DMS53 (cell line): ENCODE results near the gene CCR5AS.
A peak's percentile ranks its signal among the peaks of the same experiment; 100 is the strongest.
"Not testable (repeated sequence)": the region's sequence is repeated elsewhere in the genome, so short reads cannot be mapped to it uniquely, and the experiment has no call there.

Experiments
- DNase-seq: peaks from one replicate; lab custom pipeline; 2025; lab: John Stamatoyannopoulos, UW

The CCR5AS gene

DNA sequence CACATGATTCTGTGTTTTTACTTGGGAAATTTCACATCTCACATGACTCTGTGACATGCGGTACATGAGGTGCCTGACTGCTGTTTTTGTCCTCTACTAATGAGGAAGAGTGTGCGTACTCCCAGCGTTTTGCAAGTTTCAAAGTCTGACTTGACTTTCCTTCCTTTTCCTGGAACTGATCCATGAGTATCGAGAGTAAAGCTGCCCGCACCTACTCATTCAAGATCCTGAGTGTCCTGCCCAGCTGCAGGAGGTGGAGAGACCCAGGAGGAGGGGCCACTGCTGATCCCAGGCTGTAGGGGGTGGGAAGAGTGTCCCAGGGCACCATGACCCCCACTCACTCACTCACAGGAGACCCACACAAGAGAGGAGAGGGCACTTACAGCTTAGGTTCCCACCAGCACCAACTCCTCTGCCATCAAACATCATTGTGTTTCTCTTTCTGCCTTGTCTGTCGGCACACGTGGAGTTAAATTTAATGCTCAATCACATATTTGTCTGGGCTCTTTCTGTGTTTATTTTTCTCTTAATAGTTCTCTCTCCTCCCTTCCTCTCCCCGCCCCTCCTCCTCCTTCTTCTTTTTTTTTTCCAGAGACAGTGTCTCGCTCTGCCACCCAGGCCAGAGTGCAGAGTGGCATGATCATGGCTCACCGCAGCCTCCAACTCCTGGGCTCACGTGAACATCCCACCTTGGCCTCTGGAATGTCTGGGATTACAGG is 1.4 kb downstream of the CCR5AS start:
- peak; percentile 51 for DNase-seq

GRCh38 chr3:46402902-46403301 is 4.0 kb downstream of the CCR5AS start:
- DNase-seq: not testable (repeated sequence)

GRCh38 chr3:46401579-46401978 is 5.3 kb downstream of the CCR5AS start:
- no peak for DNase-seq

DNA sequence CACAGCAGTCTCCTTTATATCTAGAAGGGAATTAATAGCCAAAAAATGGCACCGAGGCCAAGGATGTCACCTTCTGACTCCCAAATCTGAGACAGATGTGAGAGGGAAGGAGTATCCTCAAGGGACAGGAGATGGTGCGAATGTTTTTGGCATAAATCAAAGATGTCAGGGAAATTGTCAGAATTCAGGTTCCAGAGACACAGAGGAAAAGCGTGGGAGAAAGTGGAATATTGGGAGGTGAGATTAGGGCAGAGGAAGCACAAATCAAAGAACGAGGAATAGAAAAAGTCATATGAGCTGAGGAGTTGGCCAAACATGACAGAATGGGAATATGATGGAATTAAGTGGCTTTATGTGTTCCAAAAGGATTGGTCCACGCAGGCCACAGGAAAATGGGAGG is 6.0 kb downstream of the CCR5AS start:
- no peak for DNase-seq

GRCh38 chr3:46400000-46400734 is 6.7 kb downstream of the CCR5AS start:
- DNase-seq: peak; percentile 38

DNA sequence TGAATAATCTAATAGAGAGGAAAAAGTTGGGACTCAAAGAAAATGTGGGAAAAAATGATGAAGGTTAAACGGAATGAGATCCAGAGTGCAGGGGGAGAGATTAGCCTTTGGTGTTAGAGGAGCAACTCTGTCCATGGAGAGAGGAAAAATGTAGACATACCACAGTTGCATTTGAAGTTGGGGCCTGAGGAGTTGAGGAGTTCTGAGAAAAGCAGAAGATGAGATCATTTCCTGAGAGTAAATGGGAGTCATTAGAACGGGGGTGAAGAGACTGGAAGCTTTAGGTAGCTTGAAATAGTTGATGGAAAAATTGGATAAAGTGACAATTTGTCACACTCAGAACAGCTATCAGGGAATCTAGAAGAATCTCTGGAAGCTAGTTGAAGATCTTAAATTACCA is 7.3 kb downstream of the CCR5AS start:
- no peak for DNase-seq

DNA sequence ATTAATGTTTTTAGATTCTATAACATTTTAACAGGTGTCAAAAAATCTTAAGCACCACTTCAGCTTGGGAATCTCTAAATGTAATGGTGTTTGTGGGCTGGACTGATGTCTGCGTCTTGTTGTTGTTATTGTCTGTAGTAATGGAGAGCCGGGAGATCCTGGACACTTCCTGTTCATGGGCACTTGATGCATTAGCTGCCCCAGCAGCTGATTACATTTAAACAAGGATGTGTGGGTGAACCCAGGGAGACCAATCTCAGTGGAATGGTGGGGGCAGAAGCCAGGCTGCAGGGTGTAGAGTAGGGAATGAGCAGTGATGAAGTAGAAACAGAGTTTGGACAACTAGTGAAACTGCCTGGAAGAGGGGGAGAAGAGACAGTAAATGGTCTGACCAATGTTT is 7.8 kb downstream of the CCR5AS start:
- peak; percentile 6 for DNase-seq

GRCh38 chr3:46398186-46398955 is 8.5 kb downstream of the CCR5AS start:
- DNase-seq: no peak

- DNase-seq: no peak
Measured at GRCh38 chr3:46397111-46397510, 9.8 kb downstream of the CCR5AS start.

GRCh38 chr3:46395766-46396530 is 10.9 kb downstream of the CCR5AS start:
- DNase-seq: no peak

GRCh38 chr3:46395210-46395661 is 11.6 kb downstream of the CCR5AS start:
- no peak for DNase-seq

- no peak for DNase-seq
Measured at GRCh38 chr3:46393554-46394434, 13.1 kb downstream of the CCR5AS start.

- no peak for DNase-seq
Measured at GRCh38 chr3:46393011-46393410, 13.9 kb downstream of the CCR5AS start.

- not testable (repeated sequence) for DNase-seq
Measured at GRCh38 chr3:46391526-46391925, 15.3 kb downstream of the CCR5AS start.

- DNase-seq: no peak
Measured at GRCh38 chr3:46389306-46389705, 17.6 kb downstream of the CCR5AS start.

- not testable (repeated sequence) for DNase-seq
Measured at GRCh38 chr3:46388847-46389246, 18.0 kb downstream of the CCR5AS start.

- DNase-seq: peak; percentile 83
Measured at GRCh38 chr3:46386205-46386604, 20.7 kb downstream of the CCR5AS start.

GRCh38 chr3:46383951-46384330 is 22.9 kb downstream of the CCR5AS start:
- DNase-seq: peak; percentile 5

DNA sequence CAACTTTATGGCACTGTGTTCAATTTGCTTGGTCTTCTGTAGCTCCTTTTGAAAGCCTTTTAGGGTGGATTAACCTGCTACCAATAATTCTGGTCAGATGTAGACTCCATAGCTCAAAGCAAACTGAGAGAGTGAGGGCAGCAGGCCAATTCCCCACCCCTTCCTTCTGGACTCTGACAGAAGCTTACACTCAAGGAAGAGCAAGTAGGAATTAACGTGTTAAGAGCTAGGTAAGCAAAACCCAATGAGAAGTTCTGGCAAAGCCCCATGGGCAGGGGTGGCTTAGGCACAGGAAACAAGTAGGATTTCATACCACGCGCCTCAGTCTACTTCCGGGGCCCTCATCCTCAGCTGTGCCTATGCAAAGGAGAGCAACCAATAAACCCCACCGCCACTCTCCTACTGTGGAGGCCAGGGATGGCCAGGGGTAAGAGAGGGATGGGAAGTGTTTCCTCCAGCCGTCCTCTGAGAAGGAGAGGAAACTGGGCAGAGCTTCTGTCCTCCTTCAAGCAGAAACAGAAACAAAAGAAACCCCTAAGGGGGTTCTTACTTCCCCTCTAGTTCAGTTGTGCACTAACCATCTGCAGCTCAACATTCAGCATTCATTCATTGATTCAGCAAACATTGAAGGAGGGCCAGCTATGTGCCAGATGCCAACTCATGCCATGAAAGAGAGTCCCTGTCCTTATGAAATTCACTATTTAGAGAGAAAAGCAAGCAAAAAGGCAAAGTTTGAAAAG is 23.5 kb downstream of the CCR5AS start:
- DNase-seq: no peak

DNA sequence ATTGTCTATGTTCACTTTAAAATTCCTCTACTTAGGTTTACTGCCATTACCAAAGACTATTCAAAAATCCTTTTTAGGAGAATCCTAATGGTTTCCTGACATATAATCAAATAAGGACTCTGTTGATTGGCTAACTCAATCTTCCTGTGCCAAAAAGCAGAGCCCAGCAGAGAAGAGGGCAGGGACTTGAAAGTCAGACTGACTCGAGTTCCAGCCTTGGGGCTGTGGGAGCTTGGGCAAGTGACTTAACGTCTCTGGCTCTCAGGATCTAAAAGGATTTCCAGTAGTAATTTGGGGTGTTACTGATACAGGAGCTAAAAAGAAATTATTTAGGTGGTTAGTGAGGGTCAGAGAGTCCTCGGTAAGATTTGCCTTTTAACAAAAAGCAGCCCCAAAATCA is 25.2 kb downstream of the CCR5AS start:
- DNase-seq: no peak
